Measurements from ENCODE around the gene EEF1AKMT1. TPM values are rescaled to one million over a fixed set of nuclear protein-coding genes. Genes with fewer than 3 reads are reported as not detected.

Gene EEF1AKMT1
- total and polyA plus RNA-seq, 2 donors (not counting 1 experiment from before 2014, with no cell fraction given), result 7.6 to 18.0 TPM

DNA sequence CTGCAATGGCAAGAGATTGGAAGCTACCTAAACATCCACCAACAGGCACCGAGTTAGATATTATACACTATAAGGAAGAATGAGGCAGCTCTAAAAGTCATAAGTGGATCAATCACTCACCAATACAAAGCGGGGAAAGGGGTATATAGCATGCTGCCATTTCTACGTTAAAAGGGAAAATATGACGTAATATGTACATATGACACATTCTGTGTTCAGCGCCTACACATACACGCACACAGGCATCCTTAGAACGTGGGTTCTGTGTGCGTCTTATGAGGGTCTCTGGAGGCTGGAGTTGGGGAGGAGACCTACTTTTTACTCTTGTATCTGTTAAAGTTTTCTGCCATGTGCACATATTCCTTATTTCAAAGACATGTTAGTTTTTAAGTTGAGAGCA is 64.4 kb downstream of the EEF1AKMT1 start:
- no peak for TF ChIP-seq EZH2 (IDR thresholded peaks at IDR 0.05; ENCODE audit: low read length, missing control alignments)
- TF ChIP-seq CTCF (conservative IDR thresholded peaks at IDR 0.05 in 1 of 2, IDR thresholded peaks at IDR 0.05 in 1 of 2; ENCODE audit: low read depth in 1 of 2, low read length in 2 of 2), result no peak
- Histone ChIP-seq H3K4me1 (ENCODE audit: control insufficient read depth, extremely low read depth, insufficient read depth, low read length) (peaks cover 8% of the 10 kb centered on the region), H4K20me1 (ENCODE audit: control insufficient read depth, extremely low read depth, insufficient read depth, low read length) (no peaks in the 10 kb centered on the region), H3K4me3 (replicated peaks in 1 of 4; ENCODE audit: control extremely low read depth in 1 of 4, insufficient read depth in 1 of 4, low read depth in 3 of 4, low read length in 4 of 4) (no peak overlapping the region), H3K27ac (ENCODE audit: insufficient read depth, low read length) (no peak overlapping the region), H3K4me2 (ENCODE audit: extremely low read depth, insufficient read depth, low read length) (no peak overlapping the region), H3K79me2 (ENCODE audit: control insufficient read depth, insufficient read depth, low read length) (no peaks in the 10 kb centered on the region), H3K9me3 (ENCODE audit: control insufficient read depth, insufficient read depth, low read depth, low read length) (no peaks in the 10 kb centered on the region), H3K9ac (ENCODE audit: insufficient read depth, low read length) (no peak overlapping the region), H2AFZ (ENCODE audit: low read length) (no peak overlapping the region), H3K27me3 (ENCODE audit: control insufficient read depth, insufficient read depth, low read length) (no peaks in the 10 kb centered on the region), H3K36me3 (ENCODE audit: control insufficient read depth, insufficient read depth, low read length) (no peaks in the 10 kb centered on the region)
- DNase-seq (ENCODE audit: low read depth in 2 of 2), result no peak

- Histone ChIP-seq H3K4me3 (replicated peaks in 1 of 4; ENCODE audit: control extremely low read depth in 1 of 4, insufficient read depth in 1 of 4, low read depth in 3 of 4, low read length in 4 of 4) (no peak overlapping the region), H3K4me1 (ENCODE audit: control insufficient read depth, extremely low read depth, insufficient read depth, low read length) (peaks cover 2% of the 10 kb centered on the region), H3K36me3 (ENCODE audit: control insufficient read depth, insufficient read depth, low read length) (no peaks in the 10 kb centered on the region), H3K79me2 (ENCODE audit: control insufficient read depth, insufficient read depth, low read length) (no peaks in the 10 kb centered on the region), H4K20me1 (ENCODE audit: control insufficient read depth, extremely low read depth, insufficient read depth, low read length) (no peaks in the 10 kb centered on the region), H3K27ac (ENCODE audit: insufficient read depth, low read length) (no peak overlapping the region), H3K4me2 (ENCODE audit: extremely low read depth, insufficient read depth, low read length) (no peak overlapping the region), H3K9me3 (ENCODE audit: control insufficient read depth, insufficient read depth, low read depth, low read length) (no peaks in the 10 kb centered on the region), H2AFZ (ENCODE audit: low read length) (no peak overlapping the region), H3K27me3 (ENCODE audit: control insufficient read depth, insufficient read depth, low read length) (no peaks in the 10 kb centered on the region), H3K9ac (ENCODE audit: insufficient read depth, low read length) (no peak overlapping the region)
- TF ChIP-seq EZH2 (IDR thresholded peaks at IDR 0.05; ENCODE audit: low read length, missing control alignments), result no peak
- TF ChIP-seq CTCF (conservative IDR thresholded peaks at IDR 0.05 in 1 of 2, IDR thresholded peaks at IDR 0.05 in 1 of 2; ENCODE audit: low read depth in 1 of 2, low read length in 2 of 2), result no peak
- no peak for DNase-seq (ENCODE audit: low read depth in 2 of 2)
Observed at GRCh38 chr13:20708216-20708615, 65.5 kb downstream of the EEF1AKMT1 start.

DNA sequence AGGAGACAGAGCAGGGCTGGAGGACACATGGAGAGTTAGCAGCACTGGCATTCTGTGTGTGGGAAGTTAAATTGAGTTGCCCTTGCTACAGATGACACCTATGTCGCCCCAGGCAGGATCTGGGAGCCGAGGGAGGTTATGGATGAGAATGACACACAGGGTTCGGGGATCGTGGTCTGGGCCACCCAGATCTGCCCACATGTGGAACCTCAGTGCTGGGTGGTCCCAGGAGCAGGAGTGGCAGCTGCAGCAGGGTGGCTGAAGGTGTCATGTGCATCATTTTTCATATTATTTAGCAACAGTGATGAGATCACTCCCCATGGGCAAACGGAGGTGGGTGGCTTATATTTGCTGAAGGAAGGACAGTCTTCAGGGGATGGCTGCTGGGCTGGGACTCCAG is 67.1 kb downstream of the EEF1AKMT1 start:
- no peak overlapping the region for H3K4me2 ChIP-seq (ENCODE audit: extremely low read depth, insufficient read depth, low read length)

More for the DNA sequence above, 67.1 kb downstream of the EEF1AKMT1 start:
- H3K4me1 ChIP-seq (ENCODE audit: control insufficient read depth, extremely low read depth, insufficient read depth, low read length), result no peaks in the 10 kb centered on the region
- H3K79me2 ChIP-seq (ENCODE audit: control insufficient read depth, insufficient read depth, low read length), result no peaks in the 10 kb centered on the region
- no peaks in the 10 kb centered on the region for H3K27me3 ChIP-seq (ENCODE audit: control insufficient read depth, insufficient read depth, low read length)
- H3K9ac ChIP-seq (ENCODE audit: insufficient read depth, low read length), result no peak overlapping the region
- no peaks in the 10 kb centered on the region for H4K20me1 ChIP-seq (ENCODE audit: control insufficient read depth, extremely low read depth, insufficient read depth, low read length)
- TF ChIP-seq CTCF (conservative IDR thresholded peaks at IDR 0.05 in 1 of 2, IDR thresholded peaks at IDR 0.05 in 1 of 2; ENCODE audit: low read depth in 1 of 2, low read length in 2 of 2), result no peak
- no peak for TF ChIP-seq EZH2 (IDR thresholded peaks at IDR 0.05; ENCODE audit: low read length, missing control alignments)
- no peak overlapping the region for H3K4me3 ChIP-seq (replicated peaks in 1 of 4; ENCODE audit: control extremely low read depth in 1 of 4, insufficient read depth in 1 of 4, low read depth in 3 of 4, low read length in 4 of 4)
- H3K27ac ChIP-seq (ENCODE audit: insufficient read depth, low read length), result no peak overlapping the region
- no peak for DNase-seq (ENCODE audit: low read depth in 2 of 2)
- H3K36me3 ChIP-seq (ENCODE audit: control insufficient read depth, insufficient read depth, low read length), result no peaks in the 10 kb centered on the region
- H3K9me3 ChIP-seq (ENCODE audit: control insufficient read depth, insufficient read depth, low read depth, low read length), result no peaks in the 10 kb centered on the region
- no peak overlapping the region for H2AFZ ChIP-seq (ENCODE audit: low read length)

Data from fibroblast of lung (primary cell).